SK-N-SH (cell line): ENCODE results near the gene PAF1. TPM values are rescaled to one million over a fixed set of nuclear protein-coding genes. Genes with fewer than 3 reads are reported as not detected.

ENCODE experiments used
- CTCF ChIA-PET: fragments of 300-600, 350-600 bp; formaldehyde crosslinking; extraction: SDS; loops from one replicate; lab custom pipeline; 2021; lab: Yijun Ruan, JAX
- POLR2A ChIA-PET: fragments of 350-600 bp; sonication (Branson Sonifier 250); formaldehyde crosslinking; extraction: SDS; loops from one replicate; lab custom pipeline; 2020; ENCODE audit warnings: antibody characterized with exemption, inconsistent platforms; lab: Yijun Ruan, JAX
- DNase-seq: peaks from one replicate; pipeline ENCODE4 v3.0.0; 2012
- H2AFZ ChIP-seq: fragments of 200-600 bp; sonication (generic); 2 replicates; pipeline ENCODE4 v1.8.1; 2016; ENCODE audit warnings: antibody characterized with exemption, mild to moderate bottlenecking, low read depth
- H3F3A ChIP-seq: fragments of 200-600 bp; sonication (generic); replicated peaks from 2 replicates; pipeline ENCODE3; 2016; ENCODE audit warnings: antibody characterized with exemption, mild to moderate bottlenecking; ENCODE audit not compliant: insufficient read depth
- H3K27ac ChIP-seq, 2 experiments: fragments of 200-500 bp in 1 of 2; fragments of 200-600 bp in 1 of 2; sonication (Bioruptor generic) in 1 of 2; sonication (generic), shearing (Covaris generic) in 1 of 2; 2 replicates each; pipeline versions ENCODE4 v1.5.1 to v1.6.1; 2014 to 2016; ENCODE audit warnings: low read depth in 2 of 2, inconsistent platforms in 1 of 2, low read length in 1 of 2, mild to moderate bottlenecking in 1 of 2, mixed read lengths in 1 of 2
- H3K27me3 ChIP-seq: fragments of 200-600 bp; sonication (generic), shearing (Covaris generic); 2 replicates; pipeline ENCODE4 v1.6.1; 2016; ENCODE audit warnings: mixed run types; ENCODE audit not compliant: insufficient read depth
- H3K36me3 ChIP-seq, 2 experiments: fragments of 200-500 bp in 1 of 2; fragments of 200-600 bp in 1 of 2; sonication (Bioruptor generic) in 1 of 2; sonication (generic) in 1 of 2; replicated peaks in 1 of 2; 2 replicates each; pipeline versions ENCODE3 to v1.5.1; 2014 to 2016; ENCODE audit warnings: low read length in 1 of 2, mild to moderate bottlenecking in 1 of 2; ENCODE audit not compliant: insufficient read depth in 2 of 2, control insufficient read depth in 1 of 2
- H3K4me1 ChIP-seq, 2 experiments: fragments of 200-500 bp in 1 of 2; fragments of 200-600 bp in 1 of 2; sonication (Bioruptor generic) in 1 of 2; sonication (generic), shearing (Covaris generic) in 1 of 2; 2 replicates each; pipeline versions ENCODE4 v1.5.1 to v1.6.1; 2014 to 2016; ENCODE audit warnings: low read depth in 1 of 2, low read length in 1 of 2, mixed run types in 1 of 2; ENCODE audit not compliant: insufficient read depth in 2 of 2, control insufficient read depth in 1 of 2
- H3K4me2 ChIP-seq: fragments of 200-600 bp; sonication (generic), shearing (Covaris generic); 2 replicates; pipeline ENCODE4 v1.6.1; 2017; ENCODE audit warnings: mixed run types
- H3K4me3 ChIP-seq, 2 experiments: fragments of 200-500 bp in 1 of 2; fragments of 200-600 bp in 1 of 2; sonication (Bioruptor generic) in 1 of 2; sonication (generic), shearing (Covaris generic) in 1 of 2; 2 replicates each; pipeline versions ENCODE4 v1.5.1 to v1.8.1; 2014 to 2016; ENCODE audit warnings: low read depth in 2 of 2, inconsistent platforms in 1 of 2, low read length in 1 of 2, mild to moderate bottlenecking in 1 of 2, mixed read lengths in 1 of 2, moderate library complexity in 1 of 2
- H3K79me2 ChIP-seq: fragments of 200-600 bp; sonication (generic); 2 replicates; pipeline ENCODE4 v1.8.1; 2017; ENCODE audit warnings: mild to moderate bottlenecking; ENCODE audit not compliant: insufficient read depth
- H3K9ac ChIP-seq: fragments of 200-600 bp; sonication (generic); 2 replicates; pipeline ENCODE4 v1.6.1; 2017; ENCODE audit warnings: mixed run types
- H3K9me2 ChIP-seq: fragments of 200-600 bp; sonication (generic); 2 replicates; pipeline ENCODE4 v1.6.1; 2017; ENCODE audit warnings: mixed run types
- H3K9me3 ChIP-seq: fragments of 200-600 bp; sonication (generic); 2 replicates; pipeline ENCODE4 v1.6.1; 2017; ENCODE audit warnings: mixed run types, mild to moderate bottlenecking, moderate library complexity
- H4K20me1 ChIP-seq: fragments of 200-600 bp; sonication (generic); 2 replicates; pipeline ENCODE4 v1.6.1; 2017; ENCODE audit warnings: mild to moderate bottlenecking, mixed run types; ENCODE audit not compliant: insufficient read depth
- CHD2 ChIP-seq: fragments of 150-350 bp; IDR thresholded peaks from 2 replicates; pipeline ENCODE4 v1.6.1; 2018; ENCODE audit warnings: low read length; ENCODE audit not compliant: partially characterized antibody
- ELF1 ChIP-seq: IDR thresholded peaks from 2 replicates; pipeline ENCODE4 v1.4.0; 2012
- EP300 ChIP-seq, 2 experiments: IDR thresholded peaks; 2 replicates each; pipeline versions ENCODE4 v1.4.0 to v1.6.1; 2012; ENCODE audit warnings: borderline replicate concordance in 1 of 2, low read depth in 1 of 2, low read length in 1 of 2
- EZH2phosphoT487 ChIP-seq: fragments of 200-600 bp; sonication (generic); IDR thresholded peaks from 2 replicates; pipeline ENCODE4 v1.6.1; 2017; ENCODE audit warnings: low read depth, mixed run types, mild to moderate bottlenecking, antibody characterized with exemption, moderate library complexity, borderline replicate concordance
- GABPA ChIP-seq: IDR thresholded peaks from 2 replicates; pipeline ENCODE4 v1.4.0; 2012; ENCODE audit warnings: low read depth, mild to moderate bottlenecking
- GATA2 ChIP-seq: sonication (generic); formaldehyde crosslinking; IDR thresholded peaks from 2 replicates; pipeline ENCODE4 v1.5.0; 2020; ENCODE audit warnings: mild to moderate bottlenecking, missing genetic modification reagents
- IRF3 ChIP-seq: fragments of 150-350 bp; IDR thresholded peaks from 2 replicates; pipeline ENCODE4 v1.6.1; 2016; ENCODE audit warnings: mild to moderate bottlenecking, low read depth, low read length
- MEF2A ChIP-seq: IDR thresholded peaks from 2 replicates; pipeline ENCODE4 v1.4.0; 2012; ENCODE audit warnings: low read depth, borderline replicate concordance
- MXI1 ChIP-seq: IDR thresholded peaks from 2 replicates; pipeline ENCODE4 v1.6.1; 2012; ENCODE audit warnings: mild to moderate bottlenecking, low read depth, low read length, improper control_type of control experiment
- NFIC ChIP-seq: IDR thresholded peaks from 2 replicates; pipeline ENCODE4 v1.4.0; 2012; ENCODE audit warnings: borderline replicate concordance
- NRF1 ChIP-seq: IDR thresholded peaks from 2 replicates; pipeline ENCODE4 v1.6.1; 2012; ENCODE audit warnings: low read depth, mild to moderate bottlenecking, low read length
- PBX3 ChIP-seq: IDR thresholded peaks from 2 replicates; pipeline ENCODE4; 2012
- POLR2AphosphoS5 ChIP-seq: IDR thresholded peaks from 2 replicates; pipeline ENCODE4 v1.6.1; 2012; ENCODE audit warnings: low read depth, low read length
- RCOR1 ChIP-seq: fragments of 150-350 bp; IDR thresholded peaks from 2 replicates; pipeline ENCODE4 v1.6.1; 2017; ENCODE audit warnings: antibody characterized with exemption, low read length
- RFX5 ChIP-seq: IDR thresholded peaks from 2 replicates; pipeline ENCODE4 v1.6.1; 2012; ENCODE audit warnings: mild to moderate bottlenecking, improper control_type of control experiment, low read length
- RXRA ChIP-seq: IDR thresholded peaks from 2 replicates; pipeline ENCODE4 v1.4.0; 2012; ENCODE audit warnings: low read depth, mild to moderate bottlenecking, borderline replicate concordance
- SIN3A ChIP-seq: IDR thresholded peaks from 2 replicates; pipeline ENCODE4 v1.6.1; 2012; ENCODE audit warnings: low read depth, mild to moderate bottlenecking, low read length, moderate library complexity, borderline replicate concordance
- TAF1 ChIP-seq: IDR thresholded peaks from 2 replicates; pipeline ENCODE4 v1.6.1; 2012; ENCODE audit warnings: low read depth, mild to moderate bottlenecking, low read length, moderate library complexity, borderline replicate concordance
- TEAD4 ChIP-seq: IDR thresholded peaks from 2 replicates; pipeline ENCODE4 v1.4.0; 2012; ENCODE audit warnings: mild to moderate bottlenecking, borderline replicate concordance; ENCODE audit not compliant: insufficient read depth
- USF1 ChIP-seq: IDR thresholded peaks from 2 replicates; pipeline ENCODE4 v1.4.0; 2012; ENCODE audit warnings: low read depth, borderline replicate concordance
- USF2 ChIP-seq: fragments of 150-350 bp; IDR thresholded peaks from 2 replicates; pipeline ENCODE4 v1.6.1; 2017; ENCODE audit warnings: antibody characterized with exemption, low read length, low read depth, borderline replicate concordance
- YY1 ChIP-seq: IDR thresholded peaks from 2 replicates; pipeline ENCODE4 v1.4.0; 2012; ENCODE audit warnings: low read depth, mild to moderate bottlenecking
- WGBS: methylation state at CpG from one replicate; pipeline ENCODE4 v1.1.6; 2017; ENCODE audit warnings: low lambda C conversion rate; 5-methylcytosine and 5-hydroxymethylcytosine counted together
- polyA plus RNA-seq, 3 experiments: library from polyadenylated mRNA; depleted of rRNA; stranded (reverse); fragments of >200 nt; gene quantifications; 2 replicates each; pipeline ENCODE4 v1.2.3, GENCODE V29; 2012
- TF ChIP-seq, protein P1 (sequence below): IDR thresholded peaks from 2 replicates; pipeline ENCODE4 v1.6.1; 2012; ENCODE audit warnings: mild to moderate bottlenecking, low read depth, low read length, moderate library complexity
- TF ChIP-seq, protein P2 (sequence below): IDR thresholded peaks from 2 replicates; pipeline ENCODE4 v1.4.0; 2012; ENCODE audit warnings: low read depth

PAF1 gene
- polyA plus RNA-seq, 1 of the 3 experiments (the other 2 are of a cell fraction) = 65.3 TPM

- ChIA-PET CTCF (interaction anchor here (0.7 to 3.4 kb wide), 15 partner anchors 9 to 116 kb away, joined by 3 to 18 read pairs (median 3); partner anchors contain the start of genes EID2, EID2B, PAF1 and PLEKHG2), POLR2A (interaction anchor here (0.6 to 1.7 kb wide), 28 partner anchors 9 to 1061 kb away, joined by 3 to 39 read pairs (median 5); partner anchors contain the start of genes DYRK1B, EID2B, FBL and MED29)
- Histone ChIP-seq H3K9me2 (no peaks in the 10 kb centered on the region), H3F3A (peaks cover 42% of the 10 kb centered on the region), H3K9ac (peak within 1 kb of the TSS; percentile 99), H3K27me3 (no peaks in the 10 kb centered on the region), H3K4me1 (peaks cover 15 to 17% of the 10 kb centered on the region in 2 experiments; a peak in 2 of 4 replicates), H3K36me3 (peaks cover 21 to 33% of the 10 kb centered on the region in 2 experiments), H4K20me1 (peaks cover 14% of the 10 kb centered on the region), H3K4me2 (peak within 1 kb of the TSS; percentile 99), H3K9me3 (no peaks in the 10 kb centered on the region), H3K79me2 (peaks cover 25% of the 10 kb centered on the region), H2AFZ (no peak within 1 kb of the TSS; the same call in 1 of the 2 replicates), H3K27ac (peak within 1 kb of the TSS; percentile 85 to 92), H3K4me3 (peak within 1 kb of the TSS; percentile 68 to 100)
- 1% methylated on average over 43 of the region's 61 CpGs for whole genome bisulfite sequencing
- DNase-seq = peak; percentile 95
- TF ChIP-seq MXI1 = peak; percentile 98
- no peak for TF ChIP-seq TEAD4
- TF ChIP-seq POLR2AphosphoS5 = peak; percentile 99
- TF ChIP-seq NRF1 = peak; percentile 81
- TF ChIP-seq EZH2phosphoT487 = no peak
- peak; percentile 82 for TF ChIP-seq ELF1
- TF ChIP-seq GATA2 (CRISPR knock-in tag) = no peak
- no peak for TF ChIP-seq USF2
- no peak for TF ChIP-seq RXRA
- TF ChIP-seq TAF1 = peak; percentile 99
- TF ChIP-seq NFIC = no peak
- TF ChIP-seq CHD2 = peak; percentile 86
- TF ChIP-seq RFX5 = 0 out of 2 replicates have a peak, but pooled peaks have one; percentile 21
- no peak for TF ChIP-seq IRF3
- peak; percentile 90 for TF ChIP-seq GABPA
- TF ChIP-seq, protein P1, sequence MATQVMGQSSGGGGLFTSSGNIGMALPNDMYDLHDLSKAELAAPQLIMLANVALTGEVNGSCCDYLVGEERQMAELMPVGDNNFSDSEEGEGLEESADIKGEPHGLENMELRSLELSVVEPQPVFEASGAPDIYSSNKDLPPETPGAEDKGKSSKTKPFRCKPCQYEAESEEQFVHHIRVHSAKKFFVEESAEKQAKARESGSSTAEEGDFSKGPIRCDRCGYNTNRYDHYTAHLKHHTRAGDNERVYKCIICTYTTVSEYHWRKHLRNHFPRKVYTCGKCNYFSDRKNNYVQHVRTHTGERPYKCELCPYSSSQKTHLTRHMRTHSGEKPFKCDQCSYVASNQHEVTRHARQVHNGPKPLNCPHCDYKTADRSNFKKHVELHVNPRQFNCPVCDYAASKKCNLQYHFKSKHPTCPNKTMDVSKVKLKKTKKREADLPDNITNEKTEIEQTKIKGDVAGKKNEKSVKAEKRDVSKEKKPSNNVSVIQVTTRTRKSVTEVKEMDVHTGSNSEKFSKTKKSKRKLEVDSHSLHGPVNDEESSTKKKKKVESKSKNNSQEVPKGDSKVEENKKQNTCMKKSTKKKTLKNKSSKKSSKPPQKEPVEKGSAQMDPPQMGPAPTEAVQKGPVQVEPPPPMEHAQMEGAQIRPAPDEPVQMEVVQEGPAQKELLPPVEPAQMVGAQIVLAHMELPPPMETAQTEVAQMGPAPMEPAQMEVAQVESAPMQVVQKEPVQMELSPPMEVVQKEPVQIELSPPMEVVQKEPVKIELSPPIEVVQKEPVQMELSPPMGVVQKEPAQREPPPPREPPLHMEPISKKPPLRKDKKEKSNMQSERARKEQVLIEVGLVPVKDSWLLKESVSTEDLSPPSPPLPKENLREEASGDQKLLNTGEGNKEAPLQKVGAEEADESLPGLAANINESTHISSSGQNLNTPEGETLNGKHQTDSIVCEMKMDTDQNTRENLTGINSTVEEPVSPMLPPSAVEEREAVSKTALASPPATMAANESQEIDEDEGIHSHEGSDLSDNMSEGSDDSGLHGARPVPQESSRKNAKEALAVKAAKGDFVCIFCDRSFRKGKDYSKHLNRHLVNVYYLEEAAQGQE = peak; percentile 61
- TF ChIP-seq, protein P2, sequence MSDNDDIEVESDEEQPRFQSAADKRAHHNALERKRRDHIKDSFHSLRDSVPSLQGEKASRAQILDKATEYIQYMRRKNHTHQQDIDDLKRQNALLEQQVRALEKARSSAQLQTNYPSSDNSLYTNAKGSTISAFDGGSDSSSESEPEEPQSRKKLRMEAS = peak; percentile 96
- TF ChIP-seq PBX3 = peak; percentile 25; the same call in 1 of the 2 replicates
- peak in 1 of 2 experiments; percentile 32; a peak in 2 of 4 replicates for TF ChIP-seq EP300 (IDR thresholded peaks at IDR 0.05; ENCODE audit: borderline replicate concordance in 1 of 2, low read depth in 1 of 2, low read length in 1 of 2)
- TF ChIP-seq RCOR1 = peak; percentile 9; the same call in 1 of the 2 replicates
- TF ChIP-seq YY1 = peak; percentile 60
- peak; percentile 95 for TF ChIP-seq SIN3A
- peak; percentile 21; the same call in 1 of the 2 replicates for TF ChIP-seq USF1
- no peak for TF ChIP-seq MEF2A
Measured at GRCh38 chr19:39435499-39436349, 44.8 kb upstream of the PAF1 start, which contains the start of gene RPS16. Gene RPS16, minus strand, starts transcription at chr19:39435949. Its CDS starts 54 bp downstream, at chr19:39435895.
